COLO668 (cell line): Measurements from ENCODE around the gene INSIG2.

ENCODE experiments used
- DNase-seq: peaks from one replicate; lab custom pipeline; 2025; ENCODE audit not compliant: unreplicated experiment; lab: John Stamatoyannopoulos, UW

INSIG2 gene

DNA sequence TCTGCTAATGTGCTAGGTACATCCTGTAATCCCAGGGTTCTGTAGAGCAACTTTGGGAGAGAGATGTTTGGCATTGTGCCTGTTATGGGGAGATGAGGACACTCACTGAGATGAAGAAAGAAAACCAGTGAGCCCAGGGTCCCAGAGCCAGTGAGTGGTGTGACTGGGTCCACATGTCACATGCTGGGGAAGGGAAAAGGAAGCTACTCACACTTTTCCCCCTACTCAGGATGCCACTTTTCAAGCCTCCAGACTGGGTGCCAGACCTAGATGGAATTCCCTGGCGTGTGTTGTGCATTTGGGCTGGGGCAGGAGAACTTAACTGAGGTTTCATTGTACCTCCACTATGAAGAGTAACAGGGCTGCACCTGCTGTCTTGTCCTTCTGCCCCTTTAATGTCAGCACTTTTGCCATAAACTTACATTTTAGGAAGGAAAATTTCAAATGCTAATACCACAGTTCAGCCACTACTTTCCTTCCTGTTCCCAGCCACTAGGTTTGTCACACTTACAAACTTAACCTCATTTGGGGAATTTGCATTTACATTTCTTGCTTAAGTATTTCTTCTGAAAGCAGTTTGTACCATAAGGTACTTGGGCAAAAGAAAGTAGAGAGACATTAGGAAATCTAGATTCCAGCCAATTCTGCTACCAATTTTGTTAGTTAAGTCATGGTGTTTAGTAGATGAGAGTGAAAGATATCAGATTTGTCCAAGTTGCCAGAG lies 10.2 kb downstream of the INSIG2 start:
- no peak for DNase-seq

DNA sequence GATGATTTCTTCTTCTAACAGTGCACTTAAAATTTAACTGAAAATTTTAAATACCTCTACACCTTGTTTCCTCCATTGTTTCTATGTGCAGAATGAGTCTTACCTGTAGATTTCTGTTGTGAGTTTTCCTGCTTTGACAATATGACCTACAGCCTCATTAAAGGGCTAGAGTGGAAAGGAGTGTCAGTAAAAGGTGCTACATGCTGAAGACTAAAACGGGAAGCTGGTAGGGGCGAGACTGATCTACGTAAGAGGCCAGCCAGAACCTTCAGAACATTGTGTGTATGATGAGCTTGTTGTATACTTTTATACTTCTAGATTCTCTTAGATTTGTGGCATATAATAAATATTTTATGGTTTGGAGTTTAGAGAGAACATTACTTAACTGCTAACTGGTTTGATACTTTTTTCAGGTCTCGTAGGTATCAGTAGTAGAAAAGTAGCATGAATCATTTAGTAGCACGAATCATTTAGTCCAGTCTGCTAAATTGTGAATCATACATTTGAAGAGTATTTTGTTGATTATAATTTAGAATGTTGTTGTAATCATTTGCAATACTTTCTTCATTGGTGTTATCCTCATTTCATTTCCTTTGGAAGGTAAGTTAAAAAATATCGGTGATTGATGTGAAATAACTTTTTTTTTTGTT lies 14.3 kb downstream of the INSIG2 start:
- no peak for DNase-seq

DNA sequence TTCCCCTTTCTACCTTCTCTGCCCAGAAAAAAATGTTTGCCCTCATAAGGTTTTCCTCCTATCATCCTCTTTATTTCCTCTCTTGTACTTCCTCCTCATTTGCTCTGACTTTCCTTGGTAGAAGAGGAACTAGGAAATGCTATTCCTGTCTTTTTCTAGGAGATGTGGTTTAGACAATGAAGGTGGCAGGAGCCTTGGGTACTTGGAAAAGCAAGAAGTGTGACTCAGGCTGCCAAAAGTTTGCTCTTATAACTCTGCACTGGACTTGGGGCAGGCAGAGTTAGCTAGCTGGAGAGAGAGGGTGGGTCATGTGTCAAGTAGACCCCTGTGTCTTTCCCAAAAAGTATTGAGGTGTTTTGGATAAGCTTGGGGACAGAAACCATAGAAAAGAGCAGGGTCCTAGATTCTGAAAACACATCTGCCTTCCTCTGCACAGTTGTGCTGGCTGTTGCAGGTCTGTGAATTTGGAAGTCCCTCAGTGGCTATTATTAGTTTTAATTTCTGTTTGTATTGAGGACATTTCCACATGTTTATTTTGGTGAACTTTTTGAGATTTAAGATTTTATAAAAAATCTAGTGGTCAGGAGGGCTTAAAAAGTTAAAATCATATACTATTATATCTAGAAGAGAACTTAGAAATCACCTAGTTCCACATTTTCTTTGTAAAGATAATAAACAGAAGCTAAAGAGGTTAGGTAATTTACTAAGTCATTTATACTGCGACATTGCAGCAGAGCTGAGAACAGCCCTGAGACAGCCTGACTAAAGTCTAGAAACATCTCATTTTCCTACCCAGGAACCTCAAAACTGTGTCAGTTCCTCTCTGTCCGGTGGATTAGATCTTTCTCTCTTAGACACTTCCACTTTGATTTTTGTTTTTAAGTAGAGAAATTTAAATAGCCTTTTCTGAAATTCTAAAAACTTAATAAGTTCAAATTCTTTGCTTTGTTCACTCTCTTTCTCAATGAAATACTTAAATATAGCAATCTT lies 16.0 kb downstream of the INSIG2 start:
- DNase-seq, result no peak

DNA sequence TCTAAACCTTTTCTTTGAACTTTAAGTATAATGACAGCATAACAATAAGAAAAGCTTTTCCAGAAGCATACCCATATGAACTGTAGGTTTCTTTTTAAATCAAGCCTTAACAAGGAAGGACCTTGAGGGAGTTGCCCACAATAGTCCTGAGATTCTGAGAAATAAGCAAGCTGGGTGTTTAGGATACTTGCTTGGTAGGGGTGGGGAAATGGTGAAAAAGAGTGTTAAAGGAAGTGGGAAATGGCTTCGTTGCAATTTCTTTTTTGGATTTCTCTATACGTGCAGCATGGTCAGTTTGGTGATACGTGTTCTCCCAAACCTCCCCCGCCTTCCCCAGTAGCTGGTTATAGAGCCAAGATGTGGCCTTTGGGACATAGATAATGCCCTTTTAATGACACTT lies 17.2 kb downstream of the INSIG2 start:
- DNase-seq, result no peak

DNA sequence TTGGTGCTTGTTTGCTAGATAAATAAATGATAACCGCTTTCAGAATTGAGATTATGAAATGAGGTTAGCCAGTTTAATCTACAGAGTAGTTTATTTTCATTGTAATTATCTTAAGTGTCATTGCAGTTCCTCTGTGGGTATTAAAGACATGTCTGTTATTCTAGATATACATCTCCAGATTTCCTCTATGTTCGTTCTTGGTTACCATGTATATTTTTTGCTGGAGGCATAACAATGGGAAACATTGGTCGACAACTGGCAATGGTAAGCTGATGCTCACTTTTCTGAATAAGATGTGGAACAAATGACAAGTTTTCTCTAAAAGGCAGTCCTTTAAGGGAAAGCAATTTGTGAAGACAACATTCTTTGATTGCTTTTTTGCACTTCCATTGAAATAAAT lies 18.7 kb downstream of the INSIG2 start:
- no peak for DNase-seq

DNA sequence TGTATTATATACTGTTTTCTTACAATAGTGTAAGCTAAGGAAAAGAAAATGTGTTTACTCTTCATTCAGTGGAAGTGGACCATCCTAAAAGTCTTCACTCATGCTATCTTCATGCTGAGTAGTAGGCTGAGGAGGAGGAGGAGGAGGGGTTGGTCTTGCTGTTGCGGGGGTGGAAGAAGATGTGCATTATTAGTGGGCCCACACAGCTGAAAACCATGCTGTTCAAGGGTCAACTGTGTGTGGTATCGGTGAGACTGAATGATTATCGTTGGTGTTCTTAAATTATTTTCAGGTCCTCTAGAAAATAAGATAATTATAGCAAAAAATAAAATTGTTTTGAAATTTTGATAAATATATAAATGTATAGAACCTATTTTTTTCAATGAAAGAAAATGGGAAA lies 22.0 kb downstream of the INSIG2 start:
- DNase-seq, result no peak

DNA sequence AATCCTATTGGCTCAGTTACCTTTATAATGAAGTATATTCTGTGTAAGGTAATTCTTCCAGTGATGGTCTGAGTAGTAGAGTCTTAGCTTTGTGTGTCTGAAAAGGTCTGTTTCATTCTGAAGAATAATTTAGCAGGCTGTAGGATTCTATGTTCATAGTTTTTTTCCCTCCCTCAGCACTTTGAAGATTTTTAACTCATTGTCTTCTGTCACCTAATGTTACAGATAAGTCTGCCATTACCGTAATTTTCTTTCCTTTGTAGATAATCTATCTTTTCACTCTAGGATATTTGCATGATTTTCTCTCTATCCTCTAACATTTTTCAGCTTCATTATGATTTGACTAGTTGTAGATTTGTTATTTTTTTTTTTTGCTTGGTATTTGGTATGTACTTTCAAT lies 22.7 kb downstream of the INSIG2 start:
- DNase-seq, result no peak

DNA sequence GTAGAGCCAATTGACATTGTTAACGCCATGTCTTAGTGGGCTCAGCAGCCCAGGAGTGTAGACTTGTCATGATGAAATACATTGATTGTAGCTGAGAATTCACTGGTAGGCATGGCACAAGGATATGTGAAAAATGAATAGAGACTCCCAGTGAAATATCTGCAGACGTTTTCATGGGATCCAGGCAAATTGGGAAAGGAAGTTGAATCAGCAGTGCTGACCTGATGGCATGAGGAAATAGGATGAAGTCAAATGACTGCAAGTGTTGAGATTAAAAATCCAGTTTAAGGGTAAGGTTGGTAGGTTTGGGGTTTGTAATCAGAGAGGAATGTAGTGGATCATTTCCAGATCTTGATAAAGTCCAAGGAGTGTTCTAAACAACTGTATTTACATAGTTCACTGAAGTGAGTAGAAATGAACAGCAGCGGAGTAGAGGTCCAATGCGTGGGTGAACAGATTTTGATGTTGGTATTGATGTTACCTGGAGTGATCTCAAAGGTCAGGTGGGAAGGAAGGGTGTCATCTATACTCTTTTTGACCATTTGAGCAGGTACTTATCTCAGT lies 24.6 kb downstream of the INSIG2 start:
- no peak for DNase-seq

DNA sequence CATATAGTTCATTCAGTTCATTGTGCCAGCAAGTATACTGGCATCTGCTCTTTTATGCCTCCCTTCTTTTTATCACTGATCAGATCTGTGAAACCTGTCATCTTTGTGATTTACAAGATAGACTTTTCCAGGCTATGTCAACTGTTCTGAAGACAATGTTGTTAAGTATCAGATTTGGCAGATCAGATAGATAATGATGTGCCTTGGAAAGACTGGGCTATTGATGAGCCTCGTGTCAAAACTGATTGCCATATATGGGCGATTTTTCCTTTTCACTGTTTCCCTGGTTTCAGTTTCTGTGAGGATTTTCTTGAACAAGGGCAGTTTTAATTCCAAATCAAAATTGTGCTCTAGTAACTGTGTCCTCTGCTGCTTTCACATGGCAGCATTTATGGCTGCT lies 26.6 kb downstream of the INSIG2 start:
- no peak for DNase-seq

DNA sequence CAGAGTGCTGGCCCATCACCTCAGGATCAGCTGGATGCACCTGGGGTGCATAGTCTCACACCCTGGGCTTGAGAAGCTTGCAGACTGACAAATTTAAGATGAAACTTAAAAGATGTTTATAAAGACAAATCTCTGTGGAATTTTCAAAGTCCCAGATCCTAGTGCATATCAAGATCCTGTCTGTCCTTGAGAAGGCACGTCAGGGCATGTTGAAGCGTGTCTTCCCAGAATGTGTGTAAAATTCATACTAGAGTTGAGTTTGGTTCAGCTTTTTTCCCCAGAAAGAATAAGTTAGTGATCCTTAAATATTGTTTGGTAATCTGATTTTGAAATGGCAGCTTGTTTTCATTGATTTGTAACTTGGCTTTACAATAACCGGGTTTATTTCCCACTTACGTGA lies 27.5 kb downstream of the INSIG2 start:
- DNase-seq, result no peak

DNA sequence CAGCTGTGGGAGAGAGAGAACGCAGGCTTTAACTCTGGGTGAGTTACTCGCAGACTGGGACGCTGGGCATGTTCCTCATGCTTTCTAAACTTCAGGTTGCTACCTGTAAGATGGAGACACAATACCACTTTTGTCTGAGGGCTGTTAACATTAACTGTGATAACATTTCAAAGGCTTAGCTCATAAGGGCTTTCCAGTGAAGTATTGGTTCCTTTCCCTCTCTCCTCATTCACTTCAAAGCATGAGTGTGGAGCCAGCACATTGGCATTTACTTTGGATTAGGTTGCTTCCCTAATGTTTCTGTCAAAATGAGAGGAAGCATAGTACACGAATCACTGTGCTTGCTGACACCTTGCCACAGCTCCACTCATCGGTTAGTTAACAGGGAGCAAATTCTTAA lies 30.2 kb downstream of the INSIG2 start:
- no peak for DNase-seq

DNA sequence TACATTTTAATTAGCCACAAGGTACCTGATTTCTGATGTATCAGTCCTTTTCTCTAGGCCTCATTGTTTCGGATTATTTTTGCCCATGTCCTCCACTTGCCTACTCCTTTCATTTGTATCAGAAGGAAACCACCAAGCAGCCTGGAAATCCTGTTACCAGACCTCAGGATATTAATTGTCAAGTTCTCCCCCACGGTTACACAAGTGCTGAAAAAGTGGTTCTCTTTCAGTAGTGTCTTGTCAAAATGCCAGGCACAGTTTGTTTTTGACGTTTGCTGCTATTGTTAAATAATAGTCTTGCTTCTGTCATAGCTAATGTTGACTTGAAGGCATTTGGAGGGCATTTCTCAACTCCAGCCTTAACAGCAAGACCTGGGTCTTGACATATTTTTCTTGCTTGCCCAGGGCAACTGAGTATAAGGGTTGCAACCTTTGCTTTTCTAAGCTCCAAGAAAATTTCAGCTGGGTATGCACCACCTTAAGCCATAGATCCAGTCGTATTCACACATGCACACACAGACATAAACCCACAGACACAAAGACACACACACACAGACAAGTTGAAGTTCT lies 31.0 kb downstream of the INSIG2 start:
- no peak for DNase-seq

DNA sequence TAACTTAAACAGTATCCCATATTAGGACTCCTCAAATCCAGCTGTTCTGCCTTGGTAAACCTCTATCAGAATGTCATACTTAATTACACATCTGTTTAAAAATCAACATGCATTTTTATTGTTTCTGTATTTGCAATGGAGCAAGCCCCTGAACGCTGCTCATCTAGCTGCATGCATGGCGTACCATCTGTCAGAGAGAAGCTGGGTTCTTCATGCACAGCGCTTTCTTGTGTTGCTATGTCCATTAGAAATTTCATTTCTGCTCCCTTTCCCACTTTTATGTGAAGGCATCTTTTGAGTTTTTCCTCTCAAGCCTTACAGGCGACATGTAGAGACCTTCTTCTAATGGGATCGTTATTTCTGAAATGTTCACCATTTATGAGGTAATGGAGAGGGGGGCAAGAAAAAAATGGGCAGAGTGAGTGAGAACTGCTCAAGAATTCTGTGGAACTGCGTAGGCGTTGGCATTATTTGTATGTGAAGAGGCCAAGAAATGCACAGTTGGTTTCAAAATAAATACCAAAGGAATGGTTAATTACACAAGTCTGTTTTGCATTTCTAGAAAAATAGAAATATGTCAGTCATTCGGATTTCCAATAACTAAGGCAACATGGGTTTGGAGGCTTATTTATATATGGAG lies 31.6 kb downstream of the INSIG2 start:
- DNase-seq, result no peak

DNA sequence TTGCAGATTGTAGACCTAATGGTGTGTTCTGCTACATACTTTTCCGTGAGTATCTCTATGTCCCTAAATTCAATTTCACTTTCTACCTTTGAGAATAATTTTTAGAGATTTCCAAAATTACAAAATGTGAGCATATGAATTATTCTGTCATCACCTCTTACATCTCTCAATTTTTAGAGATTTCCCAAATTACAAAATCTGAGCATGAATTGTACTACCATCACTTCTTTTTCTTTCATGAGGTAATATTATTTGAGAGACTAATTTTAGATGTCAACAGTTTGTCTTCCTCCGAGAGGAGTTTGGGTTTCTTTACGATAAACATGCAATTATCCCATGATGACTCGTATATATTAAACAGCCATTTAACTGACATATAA lies 32.1 kb downstream of the INSIG2 start:
- DNase-seq, result no peak

DNA sequence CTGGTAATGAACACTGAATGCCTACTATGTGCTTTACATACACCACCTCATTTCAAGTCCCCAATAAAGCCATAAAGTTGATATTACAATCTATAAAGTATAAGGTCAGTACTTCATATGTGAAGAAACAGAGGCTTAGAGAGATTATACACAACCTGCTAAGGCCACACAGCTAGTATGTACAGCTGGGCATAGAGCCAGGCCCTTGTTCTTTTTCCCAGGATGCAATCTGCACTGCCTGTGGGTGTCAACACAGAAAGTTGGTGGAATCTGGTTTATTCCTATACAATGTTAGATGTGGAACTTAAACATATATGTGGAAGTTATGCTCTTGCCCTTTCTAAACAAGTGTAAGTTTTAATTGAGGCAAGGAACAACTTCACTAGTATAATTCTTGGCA lies 32.8 kb downstream of the INSIG2 start:
- DNase-seq, result no peak

DNA sequence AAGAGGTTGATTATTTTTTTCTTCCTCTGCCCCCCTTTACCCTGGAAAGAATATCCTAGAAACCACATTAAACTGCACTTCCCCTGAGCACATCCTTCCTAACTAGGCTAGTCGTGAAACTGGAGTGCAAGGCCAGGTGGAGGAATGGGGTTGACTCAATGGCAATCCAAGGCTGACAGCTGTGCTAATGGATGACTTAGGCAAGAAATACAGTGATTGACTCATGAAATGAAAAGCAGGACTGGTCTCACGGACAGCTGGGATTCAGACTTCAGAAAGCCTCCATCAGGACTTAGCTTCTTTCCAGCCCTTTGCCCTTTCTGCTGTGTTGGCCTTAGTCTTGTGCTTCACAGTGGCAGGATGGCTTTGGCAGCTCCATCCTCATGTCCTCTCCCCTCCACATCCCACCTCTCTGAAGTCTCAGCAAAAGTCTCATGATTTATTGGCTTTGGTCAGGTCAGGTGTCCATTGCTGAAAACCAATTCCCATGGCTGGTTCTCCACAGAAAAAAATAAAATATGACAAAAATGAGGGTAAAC lies 33.8 kb downstream of the INSIG2 start:
- DNase-seq, result no peak

DNA sequence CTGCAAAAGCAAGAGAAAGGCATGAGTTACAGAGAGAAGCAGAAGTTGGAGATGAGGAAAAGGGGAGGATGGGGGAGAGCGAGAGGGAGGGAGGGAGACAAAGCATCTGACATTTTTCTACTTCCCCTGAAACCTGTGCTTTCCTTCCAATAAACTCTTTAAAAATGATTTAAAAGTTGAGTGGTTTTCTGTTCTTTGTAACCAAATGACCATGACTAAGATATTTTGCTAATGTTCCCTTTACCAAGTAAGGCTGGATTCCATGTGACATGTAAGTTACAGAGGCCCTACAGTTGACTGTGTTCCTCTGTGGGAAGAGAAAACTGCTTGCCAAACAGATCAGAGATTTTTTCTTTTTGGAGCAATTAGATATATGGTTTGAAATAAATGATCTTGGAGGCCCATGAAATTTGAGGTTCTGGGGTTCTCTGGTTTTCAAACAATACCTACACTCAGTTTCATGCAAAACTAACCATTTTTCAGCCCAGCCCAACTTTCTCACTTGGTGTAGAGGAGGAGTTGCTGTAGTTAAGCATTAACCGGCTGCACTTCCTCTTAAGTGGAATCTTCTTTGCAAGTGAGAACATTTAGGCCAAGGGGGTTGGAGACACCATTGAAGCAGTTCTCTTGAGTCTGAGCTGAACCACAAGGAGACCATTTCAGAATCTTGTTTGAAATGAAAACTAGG lies 34.5 kb downstream of the INSIG2 start:
- no peak for DNase-seq

DNA sequence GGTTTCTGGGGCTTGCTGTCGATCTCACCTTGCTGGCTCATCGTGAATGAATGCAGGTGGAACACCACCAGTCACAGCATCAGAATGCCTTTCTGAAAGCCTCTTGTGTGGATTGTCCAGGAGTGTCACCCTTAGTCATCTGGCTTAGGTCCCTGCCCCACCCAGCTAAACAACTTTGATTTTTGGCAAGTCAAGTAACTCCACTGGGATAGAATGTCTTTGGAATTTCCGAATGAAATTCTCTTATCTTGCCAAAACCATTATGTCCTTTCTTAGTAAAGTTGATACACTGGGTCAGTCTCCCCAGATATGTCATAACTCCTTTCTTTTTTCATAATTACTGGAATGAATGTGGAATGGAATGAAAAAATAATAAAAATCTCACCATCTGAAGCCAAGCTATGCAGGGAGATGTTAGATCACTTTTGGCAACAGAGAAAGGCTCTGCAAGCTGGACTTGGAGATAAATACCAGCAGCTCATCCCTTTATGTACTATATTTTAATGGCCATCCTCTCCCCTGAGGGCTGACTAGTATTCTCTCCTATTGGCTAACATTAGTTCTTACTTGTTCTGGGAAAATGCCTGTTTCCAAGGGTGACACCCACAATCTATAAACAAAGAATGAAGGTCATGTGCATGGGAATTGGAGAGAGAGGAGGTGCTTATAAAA lies 35.4 kb downstream of the INSIG2 start:
- DNase-seq, result no peak

DNA sequence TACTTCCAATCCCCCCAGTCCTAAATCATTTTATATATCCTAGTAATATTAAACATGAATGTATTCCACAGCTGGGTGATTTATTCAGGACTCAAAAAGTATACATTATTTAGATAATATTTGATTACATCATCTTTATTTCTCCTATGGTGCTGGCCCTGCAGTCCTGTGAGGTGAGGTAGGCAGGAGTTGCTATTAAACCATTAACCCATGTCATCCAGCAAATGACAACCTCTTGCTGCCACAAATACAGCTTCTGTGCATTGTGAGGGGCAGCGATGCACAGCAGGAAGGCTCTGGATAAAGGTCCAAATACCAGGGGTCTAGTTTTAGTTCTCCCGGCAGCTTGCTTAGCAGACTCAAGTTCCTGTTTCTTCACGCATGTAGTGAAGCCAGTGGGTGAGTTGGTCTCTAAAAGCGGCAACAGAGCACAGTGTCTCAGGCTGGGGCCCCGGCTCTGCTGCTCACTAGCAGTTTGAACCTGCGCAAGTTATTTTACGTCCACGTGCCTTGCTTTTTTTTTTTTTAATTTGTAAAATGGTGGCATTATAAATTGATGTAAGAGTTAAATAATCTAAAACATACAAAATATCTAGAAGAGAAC lies 36.1 kb downstream of the INSIG2 start:
- DNase-seq, result no peak
